OCI-LY1 (cell line): Measurements from ENCODE around the gene DNAJC5G.

Experiments used
- H2AFZ ChIP-seq: fragments of 200-600 bp; sonication (generic), shearing (Covaris generic); 2 replicates; pipeline ENCODE4 v1.6.0; 2014; ENCODE audit warnings: antibody characterized with exemption, mild to moderate bottlenecking, low read length
- H3F3A ChIP-seq: fragments of 200-600 bp; sonication (generic), shearing (Covaris generic); 2 replicates; pipeline ENCODE4 v1.6.0; 2014; ENCODE audit warnings: mild to moderate bottlenecking, antibody characterized with exemption, low read length, moderate library complexity; ENCODE audit not compliant: insufficient read depth
- H3K27ac ChIP-seq: fragments of 200-600 bp; sonication (generic); 2 replicates; pipeline ENCODE4 v1.5.1; 2014; ENCODE audit warnings: low read length, mixed run types, mild to moderate bottlenecking, low read depth; ENCODE audit not compliant: poor library complexity, severe bottlenecking
- H3K27me3 ChIP-seq: fragments of 200-600 bp; sonication (generic); 2 replicates; pipeline ENCODE4 v1.6.0; 2014; ENCODE audit warnings: antibody characterized with exemption, mild to moderate bottlenecking, low read length, moderate library complexity; ENCODE audit not compliant: insufficient read depth
- H3K36me3 ChIP-seq: fragments of 200-600 bp; sonication (generic); 2 replicates; pipeline ENCODE4 v1.6.1; 2014; ENCODE audit warnings: mild to moderate bottlenecking, antibody characterized with exemption, low read length, moderate library complexity, mixed read lengths; ENCODE audit not compliant: insufficient read depth
- H3K4me1 ChIP-seq: fragments of 200-600 bp; sonication (generic); 2 replicates; pipeline ENCODE4 v1.5.1; 2014; ENCODE audit warnings: mild to moderate bottlenecking, low read length, moderate library complexity; ENCODE audit not compliant: insufficient read depth, severe bottlenecking
- H3K4me2 ChIP-seq: fragments of 200-600 bp; sonication (generic), shearing (Covaris generic); 2 replicates; pipeline ENCODE4 v1.6.1; 2014; ENCODE audit warnings: low read length
- H3K4me3 ChIP-seq: fragments of 200-600 bp; sonication (generic); 2 replicates; pipeline ENCODE4 v1.5.1; 2014; ENCODE audit warnings: low read length, low read depth, mild to moderate bottlenecking, mixed read lengths; ENCODE audit not compliant: poor library complexity, severe bottlenecking
- H3K79me2 ChIP-seq: fragments of 200-600 bp; shearing (Covaris generic); 2 replicates; pipeline ENCODE4 v1.6.1; 2016; ENCODE audit warnings: mixed run types, low read length, mixed read lengths; ENCODE audit not compliant: insufficient read depth
- H3K9ac ChIP-seq: fragments of 200-600 bp; sonication (generic), shearing (Covaris generic); 2 replicates; pipeline ENCODE4 v1.6.1; 2014; ENCODE audit warnings: mild to moderate bottlenecking, low read length, mixed read lengths
- H3K9me2 ChIP-seq: fragments of 200-600 bp; sonication (generic), shearing (Covaris generic); 2 replicates; pipeline ENCODE4 v1.6.1; 2014; ENCODE audit warnings: low read depth, mild to moderate bottlenecking, low read length, mixed read lengths
- H3K9me3 ChIP-seq: fragments of 200-600 bp; shearing (Covaris generic); 2 replicates; pipeline ENCODE4 v1.6.1; 2014; ENCODE audit warnings: low read length, mixed read lengths
- H4K20me1 ChIP-seq: fragments of 200-600 bp; sonication (generic), shearing (Covaris generic); 2 replicates; pipeline ENCODE4 v1.6.0; 2016; ENCODE audit warnings: mild to moderate bottlenecking, low read length; ENCODE audit not compliant: insufficient read depth
- CTCF ChIP-seq: fragments of 200-600 bp; sonication (generic), shearing (Covaris generic); IDR thresholded peaks from 2 replicates; pipeline ENCODE4 v1.5.1; 2017; ENCODE audit warnings: mild to moderate bottlenecking, antibody characterized with exemption, low read length, moderate library complexity, mixed read lengths
- EZH2 ChIP-seq: fragments of 200-600 bp; sonication (generic), shearing (Covaris generic); IDR thresholded peaks from 2 replicates; pipeline ENCODE4 v1.8.0; 2017; ENCODE audit warnings: borderline replicate concordance, mixed run types, mild to moderate bottlenecking, antibody characterized with exemption, low read length, moderate library complexity, mixed read lengths

DNAJC5G gene

GRCh38 chr2:27322301-27322765 is 47.1 kb downstream of the DNAJC5G start:
- Histone ChIP-seq H3K36me3 (peaks cover 20% of the 10 kb centered on the region), H3K79me2 (peaks cover 3% of the 10 kb centered on the region; the same call in 1 of the 2 replicates), H3K4me2 (peak overlapping the region; percentile 99), H3K9me3 (no peaks in the 10 kb centered on the region), H3F3A (peaks cover 5% of the 10 kb centered on the region), H3K27ac (peak overlapping the region; percentile 74), H3K27me3 (no peaks in the 10 kb centered on the region), H4K20me1 (no peaks in the 10 kb centered on the region), H3K4me3 (peak overlapping the region; percentile 97), H2AFZ (no peak overlapping the region), H3K9me2 (no peaks in the 10 kb centered on the region), H3K4me1 (peaks cover 21% of the 10 kb centered on the region), H3K9ac (peak overlapping the region; percentile 100)
- TF ChIP-seq CTCF (no peak), EZH2 (no peak)

- Histone ChIP-seq H3K9me2 (no peaks in the 10 kb centered on the region), H4K20me1 (no peaks in the 10 kb centered on the region), H3K27ac (peak within 1 kb of the TSS; percentile 74), H3K27me3 (no peaks in the 10 kb centered on the region), H3K4me2 (peak within 1 kb of the TSS; percentile 99), H2AFZ (no peak within 1 kb of the TSS), H3K36me3 (peaks cover 25% of the 10 kb centered on the region), H3K9ac (peak within 1 kb of the TSS; percentile 100), H3K4me1 (peaks cover 21% of the 10 kb centered on the region), H3K79me2 (peaks cover 3% of the 10 kb centered on the region; the same call in 1 of the 2 replicates), H3K4me3 (peak within 1 kb of the TSS; percentile 97), H3K9me3 (no peaks in the 10 kb centered on the region), H3F3A (peaks cover 5% of the 10 kb centered on the region)
- no peak for TF ChIP-seq CTCF
- TF ChIP-seq EZH2, result no peak
Measured at GRCh38 chr2:27322766-27323595, 47.7 kb downstream of the DNAJC5G start, which contains the start of gene MPV17. TSS of gene MPV17 (minus strand) at chr2:27323097. CDS start at chr2:27322517, 580 bp downstream.

- H3K4me1 ChIP-seq, result peaks cover 21% of the 10 kb centered on the region
- peaks cover 32% of the 10 kb centered on the region for H3K36me3 ChIP-seq
- peak overlapping the region; percentile 74 for H3K27ac ChIP-seq
- H3K4me3 ChIP-seq, result peak overlapping the region; percentile 97
- no peaks in the 10 kb centered on the region for H3K9me2 ChIP-seq
- H4K20me1 ChIP-seq, result no peaks in the 10 kb centered on the region
- H3F3A ChIP-seq, result peaks cover 5% of the 10 kb centered on the region
- no peaks in the 10 kb centered on the region for H3K9me3 ChIP-seq
- peak overlapping the region; percentile 99 for H3K4me2 ChIP-seq
- peak overlapping the region; percentile 100 for H3K9ac ChIP-seq
- TF ChIP-seq EZH2 (no peak), CTCF (no peak)
- H2AFZ ChIP-seq, result no peak overlapping the region
- H3K79me2 ChIP-seq, result peaks cover 3% of the 10 kb centered on the region; the same call in 1 of the 2 replicates
- no peaks in the 10 kb centered on the region for H3K27me3 ChIP-seq
Measured at GRCh38 chr2:27323596-27324285, 48.5 kb downstream of the DNAJC5G start.
